HG02840 (cell line): Measurements from ENCODE around the gene MPDZ.

Source experiments
- ATAC-seq: cut with Tn5 transposase; IDR thresholded peaks from one replicate; pipeline ENCODE4 v1.9.1; 2021; ENCODE audit warnings: mild to moderate bottlenecking, moderate library complexity, moderate number of reproducible peaks; ENCODE audit not compliant: unreplicated experiment, low FRiP score

Gene MPDZ

GRCh38 chr9:13088720-13089427 is 190.6 kb downstream of the MPDZ start:
- ATAC-seq: no peak

- ATAC-seq: no peak
These were observed 195.4 kb downstream of the MPDZ start for GRCh38 chr9:13083963-13084528.

GRCh38 chr9:13083366-13083765 is 196.1 kb downstream of the MPDZ start:
- ATAC-seq: no peak

GRCh38 chr9:13082796-13083195 is 196.7 kb downstream of the MPDZ start:
- no peak for ATAC-seq

- no peak for ATAC-seq
These were observed 201.3 kb downstream of the MPDZ start for GRCh38 chr9:13078164-13078563.

- ATAC-seq: no peak
These were observed 202.9 kb downstream of the MPDZ start for GRCh38 chr9:13076616-13077015.

- no peak for ATAC-seq
These were observed 207.6 kb downstream of the MPDZ start for GRCh38 chr9:13071921-13072320.

DNA sequence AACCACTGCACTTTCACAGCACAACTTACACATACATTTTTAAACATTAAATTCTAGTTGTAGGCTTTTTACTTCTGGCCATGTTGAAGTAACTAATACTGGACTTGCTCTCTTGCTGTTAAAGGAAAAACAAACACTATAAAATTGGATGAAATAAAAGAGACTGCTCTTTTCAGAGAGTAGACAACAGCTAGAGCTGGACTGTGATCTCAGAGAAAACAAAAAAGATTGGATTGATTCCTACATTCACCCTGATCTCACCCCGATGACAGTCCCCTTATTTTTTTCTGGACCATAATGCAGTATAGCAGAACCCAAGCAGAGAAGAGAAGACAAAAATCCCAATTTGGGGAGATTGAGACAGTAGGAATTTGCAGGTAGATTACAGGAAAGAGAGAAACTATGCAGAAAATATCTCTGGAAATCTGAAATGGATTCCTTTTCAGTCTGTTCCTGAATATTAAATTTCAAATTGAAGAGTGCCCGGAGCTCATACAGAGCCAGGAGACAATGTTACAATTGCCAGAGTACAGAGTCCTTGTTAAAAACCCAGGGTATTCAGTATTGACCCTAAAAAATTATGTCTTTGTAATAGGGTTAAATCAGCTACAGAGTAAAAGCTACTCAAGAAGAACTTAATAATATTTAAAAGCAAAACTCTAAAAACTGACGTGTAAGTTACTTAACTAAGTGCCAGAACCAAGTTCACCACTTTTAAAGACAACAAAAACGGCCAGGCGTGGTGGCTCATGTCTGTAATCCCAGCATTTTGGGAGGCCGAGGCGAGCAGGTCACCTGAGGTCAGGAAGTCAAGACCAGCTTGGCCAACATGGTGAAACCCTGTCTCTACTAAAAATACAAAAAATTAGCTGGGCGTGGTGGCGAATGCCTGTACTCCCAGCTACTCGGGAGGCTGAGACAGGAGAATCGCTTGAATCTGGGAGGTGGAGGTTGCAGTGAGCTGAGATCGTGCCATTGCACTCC is 208.6 kb downstream of the MPDZ start:
- no peak for ATAC-seq

GRCh38 chr9:13069498-13069897 is 210.0 kb downstream of the MPDZ start:
- ATAC-seq: no peak

- no peak for ATAC-seq
These were observed 214.8 kb downstream of the MPDZ start for GRCh38 chr9:13064676-13065075.

GRCh38 chr9:13063880-13064459 is 215.5 kb downstream of the MPDZ start:
- ATAC-seq: no peak

DNA sequence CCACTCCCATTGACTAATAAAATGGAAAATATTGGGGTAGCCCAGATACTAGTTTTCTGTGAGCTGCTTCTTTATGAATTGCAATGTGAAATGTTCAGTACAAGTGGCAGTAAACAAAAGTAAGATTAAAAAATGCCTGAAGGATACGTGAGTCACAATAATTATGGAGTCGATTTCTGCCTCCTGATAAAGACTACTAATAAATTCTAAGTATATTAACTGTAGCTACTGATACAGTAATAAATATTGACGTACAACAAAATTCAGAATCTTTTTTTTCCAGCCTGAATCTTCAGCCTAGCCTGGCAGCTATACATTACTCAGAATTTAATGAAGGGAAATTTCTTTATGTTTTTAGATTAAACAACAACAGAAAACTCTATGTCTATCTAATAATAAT is 218.1 kb downstream of the MPDZ start:
- no peak for ATAC-seq
